GM12878 (cell line): Measurements from ENCODE around the gene QPRT. TPM values are rescaled to one million over a fixed set of nuclear protein-coding genes. Genes with fewer than 3 reads are reported as not detected.

Source experiments
- ATAC-seq: fragments of 200-7000 bp; cut with Tn5 transposase; 3 replicates; pipeline ENCODE4 v1.9.1; 2020; ENCODE audit warnings: mild to moderate bottlenecking, moderate library complexity
- BruUV-seq: library from RNA; stranded (reverse); fragments of 400-500 nt; replicated peaks from 2 replicates; lab custom pipeline; 2021; lab: Mats Ljungman, UMichigan
- CTCF ChIA-PET: fragments of 300-600 bp; sonication (Branson Sonifier 250); formaldehyde crosslinking; extraction: SDS; loops from one replicate; lab custom pipeline; 2021; ENCODE audit warnings: inconsistent platforms; lab: Yijun Ruan, JAX
- POLR2A ChIA-PET: fragments of 350-600 bp; formaldehyde crosslinking; extraction: SDS; loops from one replicate; lab custom pipeline; 2021; ENCODE audit warnings: inconsistent platforms; lab: Charles Lee
- RAD21 ChIA-PET: fragments of 300-600 bp; sonication (Branson Sonifier 250); formaldehyde crosslinking; loops from one replicate; lab custom pipeline; 2023; ENCODE audit warnings: antibody characterized with exemption; ENCODE audit not compliant: unreplicated experiment; lab: Charles Lee
- SMC1A ChIA-PET: fragments of 300-600 bp; sonication (Branson Sonifier 250); formaldehyde crosslinking; loops from one replicate; lab custom pipeline; 2023; ENCODE audit not compliant: unreplicated experiment, uncharacterized antibody; lab: Charles Lee
- DNase-seq: peaks from one replicate; pipeline ENCODE4 v3.0.0-alpha.2; 2011; ENCODE audit warnings: low read depth, low spot score
- FAIRE-seq: peaks from 3 replicates; lab custom pipeline; 2011; peaks lifted over from hg19 to GRCh38; lab: Jason Lieb, UNC
- H2AFZ ChIP-seq: 2 replicates; pipeline ENCODE4 v1.6.0; 2011; ENCODE audit warnings: low read depth, low read length, control low read depth; ENCODE audit not compliant: control insufficient read depth
- H3K27ac ChIP-seq: 2 replicates; pipeline ENCODE4 v1.5.1; 2011; ENCODE audit warnings: control low read depth; ENCODE audit not compliant: control insufficient read depth, insufficient read depth
- H3K27me3 ChIP-seq, 2 experiments: replicated peaks in 1 of 2; 2 replicates each; pipeline versions ENCODE4 v1.6.0 to v1.6.1; 2011; ENCODE audit warnings: low read length in 1 of 2; ENCODE audit not compliant: control insufficient read depth in 2 of 2, insufficient read depth in 2 of 2
- H3K36me3 ChIP-seq, 2 experiments: 2 replicates each; pipeline ENCODE4 v1.5.1; 2011; ENCODE audit warnings: low read length in 1 of 2; ENCODE audit not compliant: control insufficient read depth in 2 of 2, insufficient read depth in 2 of 2
- H3K4me1 ChIP-seq: 2 replicates; pipeline ENCODE4 v1.6.1; 2011; ENCODE audit warnings: mild to moderate bottlenecking, low read length, moderate library complexity, mixed read lengths; ENCODE audit not compliant: control insufficient read depth, insufficient read depth
- H3K4me2 ChIP-seq: 2 replicates; pipeline ENCODE4 v1.6.0; 2011; ENCODE audit warnings: control low read depth; ENCODE audit not compliant: control insufficient read depth, insufficient read depth
- H3K4me3 ChIP-seq: fragments of 200-600 bp; sonication (generic); 2 replicates; pipeline ENCODE4 v1.5.1; 2016
- H3K79me2 ChIP-seq: 2 replicates; pipeline ENCODE4 v1.6.0; 2011; ENCODE audit warnings: low read length; ENCODE audit not compliant: control insufficient read depth, insufficient read depth
- H3K9ac ChIP-seq: 2 replicates; pipeline ENCODE4 v1.8.0; 2011; ENCODE audit warnings: low read length, control low read depth, mixed read lengths; ENCODE audit not compliant: control insufficient read depth, insufficient read depth
- H3K9me3 ChIP-seq: replicated peaks from 3 replicates; pipeline ENCODE4 v1.5.1; 2011; ENCODE audit warnings: mild to moderate bottlenecking, low read length; ENCODE audit not compliant: control insufficient read depth, insufficient read depth
- H4K20me1 ChIP-seq: 2 replicates; pipeline ENCODE4 v1.6.0; 2011; ENCODE audit not compliant: control insufficient read depth, insufficient read depth
- ATF3 ChIP-seq: IDR thresholded peaks from 2 replicates; pipeline ENCODE4 v1.6.1; 2011; ENCODE audit warnings: low read depth, mild to moderate bottlenecking, low read length, moderate library complexity, borderline replicate concordance; ENCODE audit errors: extremely low read depth
- CHD4 ChIP-seq: fragments of 200-600 bp; sonication (generic); IDR thresholded peaks from 2 replicates; pipeline ENCODE4 v1.6.1; 2016; ENCODE audit warnings: mild to moderate bottlenecking
- CREB1 ChIP-seq: IDR thresholded peaks from 2 replicates; pipeline ENCODE4 v1.6.1; 2012; ENCODE audit warnings: low read depth, mild to moderate bottlenecking, inconsistent platforms
- CREM ChIP-seq: IDR thresholded peaks from 2 replicates; pipeline ENCODE4 v1.6.1; 2014; ENCODE audit warnings: antibody characterized with exemption, low read depth
- ESRRA ChIP-seq: IDR thresholded peaks from 2 replicates; pipeline ENCODE4 v1.6.1; 2012; ENCODE audit warnings: mild to moderate bottlenecking, low read length, improper control_type of control experiment
- ETV6 ChIP-seq, 2 experiments: fragments of 450-650 bp in 1 of 2; IDR thresholded peaks in 1 of 2; conservative IDR thresholded peaks in 1 of 2; 2 replicates each; pipeline ENCODE4 v1.6.1; 2014; ENCODE audit warnings: antibody characterized with exemption in 1 of 2, borderline replicate concordance in 1 of 2, low read depth in 1 of 2, mild to moderate bottlenecking in 1 of 2, moderate library complexity in 1 of 2
- HDAC2 ChIP-seq: fragments of 200-600 bp; sonication (generic); IDR thresholded peaks from 2 replicates; pipeline ENCODE4 v1.6.1; 2017
- IKZF2 ChIP-seq, 2 experiments: fragments of 450-650 bp; IDR thresholded peaks; 2 replicates each; pipeline ENCODE4 v1.6.1; 2017; ENCODE audit warnings: mild to moderate bottlenecking in 2 of 2, moderate library complexity in 2 of 2
- JUND ChIP-seq: IDR thresholded peaks from 2 replicates; pipeline ENCODE4 v1.6.1; 2012; ENCODE audit warnings: low read depth, mild to moderate bottlenecking, low read length, improper control_type of control experiment, moderate library complexity
- MEF2A ChIP-seq: IDR thresholded peaks from 2 replicates; pipeline ENCODE4 v1.6.1; 2011; ENCODE audit warnings: low read depth, mild to moderate bottlenecking, low read length, moderate library complexity; ENCODE audit not compliant: insufficient read depth
- MLLT1 ChIP-seq: fragments of 450-650 bp; IDR thresholded peaks from 2 replicates; pipeline ENCODE4 v1.6.1; 2016; ENCODE audit warnings: mild to moderate bottlenecking
- NR2F1 ChIP-seq: fragments of 450-650 bp; conservative IDR thresholded peaks from 2 replicates; pipeline ENCODE4 v1.6.1; 2017; ENCODE audit warnings: mild to moderate bottlenecking
- RFX5 ChIP-seq: IDR thresholded peaks from 2 replicates; pipeline ENCODE4 v1.6.1; 2011; ENCODE audit warnings: low read depth, low read length, improper control_type of control experiment
- ZZZ3 ChIP-seq: IDR thresholded peaks from 2 replicates; pipeline ENCODE4 v1.6.1; 2011; ENCODE audit warnings: low read depth; ENCODE audit not compliant: control insufficient read depth, insufficient read length
- WGBS: methylation state at CpG from one replicate; pipeline ENCODE4 v1.1.6; 2016; ENCODE audit warnings: low lambda C conversion rate; ENCODE audit not compliant: insufficient replicate concordance, insufficient coverage; ENCODE audit errors: missing lambda C conversion rate; 5-methylcytosine and 5-hydroxymethylcytosine counted together
- in situ Hi-C: fragments of 300-500 bp; cut with MboI; formaldehyde crosslinking; loops from 9 replicates; pipeline ENCODE4 v1.14.3; 2018; ENCODE audit warnings: mixed read lengths
- intact Hi-C: fragments of 100-400 bp; cut with micrococcal nuclease; formaldehyde crosslinking; loops from one replicate; pipeline ENCODE4 v1.14.2; 2022; ENCODE audit not compliant: unreplicated experiment
- polyA plus RNA-seq, 11 experiments: library from polyadenylated mRNA; depleted of rRNA in 4 of 11; unstranded in 6 of 11; stranded (reverse) in 5 of 11; fragments of >200 nt; fragmentation: Nextera tagmentation in 4 of 11; fragmentation: Illumina TruSeq in 1 of 11; extraction: Ambion mirVana in 4 of 11; extraction: Trizol in 1 of 11; gene quantifications; 1 replicate in 1 of 11; 2 replicates in 10 of 11; pipeline versions ENCODE4 v1.2.1 to v1.2.3, GENCODE V29; 2011 to 2016; ENCODE audit warnings: inconsistent platforms in 2 of 11, missing spikeins in 2 of 11, low read depth in 1 of 11
- total RNA-seq, 4 experiments: library from RNA; depleted of rRNA in 3 of 4; stranded (reverse); fragments of >200 nt in 3 of 4; fragmentation: Illumina TruSeq in 1 of 4; extraction: Trizol in 1 of 4; gene quantifications; 2 replicates each; pipeline versions ENCODE4 v1.2.1 to v1.2.3, GENCODE V29; 2013 to 2021

Gene QPRT
- total and polyA plus RNA-seq, 10 of the 15 experiments (the other 5 are each of a cell fraction or from before 2014, with no cell fraction given) = 2.7 to 43.0 (median 31.3) TPM

- Histone ChIP-seq H3K4me3 (no peak overlapping the region), H3K36me3 (no peaks in the 10 kb centered on the region; a peak in 2 of 4 replicates), H3K4me1 (peaks cover 50% of the 10 kb centered on the region), H3K9ac (no peak overlapping the region), H2AFZ (no peak overlapping the region), H4K20me1 (no peaks in the 10 kb centered on the region; the same call in 1 of the 2 replicates), H3K27ac (no peak overlapping the region), H3K9me3 (no peaks in the 10 kb centered on the region), H3K27me3 (no peaks in the 10 kb centered on the region), H3K79me2 (peaks cover 10% of the 10 kb centered on the region), H3K4me2 (no peak overlapping the region)
- in situ Hi-C loops = no loop called here
- ChIA-PET RAD21 (no interaction called here), CTCF (interaction anchor here (0.6 to 1.4 kb wide), 2 partner anchors 47 to 1065 kb away, joined by 3 read pairs; no protein-coding TSS in a partner anchor), SMC1A (no interaction called here), POLR2A (interaction anchor here (0.6 kb wide), 1 partner anchor 11 kb away, joined by 3 read pairs; no protein-coding TSS in a partner anchor)
- no peak for ATAC-seq
- no peak for DNase-seq
- 86% methylated on average over 7 of the region's 7 CpGs for WGBS
- FAIRE-seq = no peak
- intact Hi-C loops = no loop called here
- BruUV-seq = no TSS peak
- TF ChIP-seq MLLT1 (no peak), NR2F1 (no peak), RFX5 (no peak), JUND (no peak), CREM (no peak), HDAC2 (no peak), ESRRA (no peak), MEF2A (no peak), ZZZ3 (no peak), ATF3 (no peak), IKZF2 (IDR thresholded peaks at IDR 0.05) (no peak), CHD4 (no peak), CREB1 (no peak), ETV6 (conservative IDR thresholded peaks at IDR 0.05 in 1 of 2, IDR thresholded peaks at IDR 0.05 in 1 of 2; ENCODE audit: borderline replicate concordance in 1 of 2, low read depth in 1 of 2) (no peak)
Measured at GRCh38 chr16:29742683-29743275, 63.8 kb downstream of the QPRT start.
